Prostate gland (tissue), 2 donors: ENCODE measurements around the gene TET2. TPM values are rescaled to one million over a fixed set of nuclear protein-coding genes. Genes with fewer than 3 reads are reported as not detected.

ENCODE experiments used
- DNase-seq: peaks from one replicate; pipeline ENCODE4 v3.0.0-alpha.2; 2019; ENCODE audit warnings: low spot score
- H3K27ac ChIP-seq, 2 donors: fragments of 200-600 bp; sonication (generic); 2 replicates each; pipeline ENCODE4 v1.5.1; 2017 to 2019
- H3K27me3 ChIP-seq: fragments of 200-600 bp; sonication (generic); replicated peaks from 2 replicates; pipeline ENCODE4 v1.5.1; 2019; ENCODE audit not compliant: insufficient read depth
- H3K36me3 ChIP-seq, 2 donors: fragments of 200-600 bp; sonication (generic); 1 replicate in 1 of 2; 2 replicates in 1 of 2; pipeline versions ENCODE4 v1.5.1 to v1.8.1; 2017 to 2019
- H3K4me1 ChIP-seq: fragments of 200-600 bp; sonication (generic); replicated peaks from 2 replicates; pipeline ENCODE4 v1.5.1; 2019
- H3K4me3 ChIP-seq, 2 donors: fragments of 200-600 bp; sonication (generic); 2 replicates each; pipeline ENCODE4 v1.5.1; 2017 to 2019
- H3K9me3 ChIP-seq: fragments of 200-600 bp; sonication (generic); 2 replicates; pipeline ENCODE4 v1.5.1; 2017
- CTCF ChIP-seq, 4 experiments: fragments of 200-600 bp in 2 of 4; fragments of 450-650 bp in 2 of 4; sonication (generic) in 2 of 4; IDR thresholded peaks; 1 replicate in 3 of 4; 2 replicates in 1 of 4; pipeline ENCODE4 v1.5.1; 2016 to 2019; ENCODE audit warnings: antibody characterized with exemption in 4 of 4, mild to moderate bottlenecking in 2 of 4, moderate library complexity in 2 of 4
- POLR2A ChIP-seq: fragments of 450-650 bp; IDR thresholded peaks from one replicate; pipeline ENCODE4 v1.6.1; 2016; ENCODE audit warnings: antibody characterized with exemption, mild to moderate bottlenecking
- POLR2AphosphoS5 ChIP-seq: sonication (generic); formaldehyde crosslinking; IDR thresholded peaks from one replicate; pipeline ENCODE4 v1.6.1; 2017; ENCODE audit warnings: antibody characterized with exemption
- WGBS: methylation state at CpG from one replicate; pipeline ENCODE4 v1.1.5; 2018; 5-methylcytosine and 5-hydroxymethylcytosine counted together
- intact Hi-C: fragments of 100-400 bp; cut with DNase I; formaldehyde crosslinking; loops from one replicate; pipeline ENCODE4 v1.14.2; 2022
- total RNA-seq, 2 donors: library from RNA; depleted of rRNA; stranded (reverse); fragments of >200 nt; gene quantifications; one replicate each; pipeline ENCODE4 v1.1.0, GENCODE V29; 2016

TET2 gene
- total RNA-seq, 2 donors from 2014 or later = 19.8 to 20.6 TPM

- intact Hi-C loops = no loop called here
- TF ChIP-seq POLR2AphosphoS5 (no peak), CTCF (IDR thresholded peaks at IDR 0.05) (no peak), POLR2A (no peak)
- no peaks in the 10 kb centered on the region for H3K27me3 ChIP-seq
- no peaks in the 10 kb centered on the region for H3K9me3 ChIP-seq
- 95% methylated on average over 5 of the region's 5 CpGs for WGBS
- no peak for DNase-seq
- H3K4me3 ChIP-seq = no peak overlapping the region
- no peaks in the 10 kb centered on the region for H3K4me1 ChIP-seq
- H3K27ac ChIP-seq = no peak overlapping the region
- no peaks in the 10 kb centered on the region for H3K36me3 ChIP-seq
These were observed 158.6 kb downstream of the TET2 start for GRCh38 chr4:105305019-105305836.

- Histone ChIP-seq H3K9me3 (no peaks in the 10 kb centered on the region), H3K36me3 (no peaks in the 10 kb centered on the region), H3K4me1 (no peaks in the 10 kb centered on the region), H3K4me3 (no peak overlapping the region), H3K27me3 (no peaks in the 10 kb centered on the region), H3K27ac (no peak overlapping the region)
- DNase-seq = no peak
- TF ChIP-seq POLR2A (no peak), CTCF (IDR thresholded peaks at IDR 0.05) (no peak)
- intact Hi-C loops = no loop called here
- 87% methylated on average over 5 of the region's 5 CpGs for WGBS
These were observed 159.6 kb downstream of the TET2 start for GRCh38 chr4:105306158-105306781.

- WGBS = 88% methylated on average over 3 of the region's 3 CpGs
- intact Hi-C loops = no loop called here
- no peak overlapping the region for H3K4me3 ChIP-seq
- TF ChIP-seq POLR2AphosphoS5 = no peak
- TF ChIP-seq POLR2A = no peak
- TF ChIP-seq CTCF (IDR thresholded peaks at IDR 0.05) = no peak
- H3K27ac ChIP-seq = no peak overlapping the region
- H3K27me3 ChIP-seq = no peaks in the 10 kb centered on the region
- no peaks in the 10 kb centered on the region for H3K36me3 ChIP-seq
- DNase-seq = no peak
- no peaks in the 10 kb centered on the region for H3K4me1 ChIP-seq
- H3K9me3 ChIP-seq = no peaks in the 10 kb centered on the region
These were observed 160.1 kb downstream of the TET2 start for GRCh38 chr4:105306820-105307219.

GRCh38 chr4:105318486-105318885 is 171.8 kb downstream of the TET2 start:
- Histone ChIP-seq H3K4me1 (no peaks in the 10 kb centered on the region), H3K27me3 (no peaks in the 10 kb centered on the region), H3K27ac (no peak overlapping the region), H3K36me3 (no peaks in the 10 kb centered on the region), H3K4me3 (no peak overlapping the region), H3K9me3 (no peaks in the 10 kb centered on the region)
- TF ChIP-seq POLR2AphosphoS5 = no peak
- no peak for TF ChIP-seq POLR2A
- intact Hi-C loops = no loop called here
- 100% methylated on average over 1 of the region's 1 CpG for WGBS
- DNase-seq = no peak

- intact Hi-C loops = no loop called here
- no peak overlapping the region for H3K4me3 ChIP-seq
- WGBS = 73% methylated on average over 2 of the region's 2 CpGs
These were observed 180.5 kb downstream of the TET2 start for GRCh38 chr4:105327222-105327621.

More at GRCh38 chr4:105327222-105327621, 180.5 kb downstream of the TET2 start:
- Histone ChIP-seq H3K27ac (no peak overlapping the region), H3K4me1 (no peaks in the 10 kb centered on the region), H3K36me3 (no peaks in the 10 kb centered on the region), H3K9me3 (no peaks in the 10 kb centered on the region), H3K27me3 (no peaks in the 10 kb centered on the region)
- DNase-seq = no peak
- TF ChIP-seq POLR2A (no peak), CTCF (IDR thresholded peaks at IDR 0.05) (no peak), POLR2AphosphoS5 (no peak)
